Effector CD8-positive, alpha-beta T cell (primary cell): ENCODE measurements around the gene KAT5.
"Not testable (repeated sequence)": the region's sequence is repeated elsewhere in the genome, so short reads cannot be mapped to it uniquely, and the experiment has no call there.

Experiments
- DNase-seq: peaks from one replicate; lab custom pipeline; 2025; lab: John Stamatoyannopoulos, UW

Gene KAT5

DNA sequence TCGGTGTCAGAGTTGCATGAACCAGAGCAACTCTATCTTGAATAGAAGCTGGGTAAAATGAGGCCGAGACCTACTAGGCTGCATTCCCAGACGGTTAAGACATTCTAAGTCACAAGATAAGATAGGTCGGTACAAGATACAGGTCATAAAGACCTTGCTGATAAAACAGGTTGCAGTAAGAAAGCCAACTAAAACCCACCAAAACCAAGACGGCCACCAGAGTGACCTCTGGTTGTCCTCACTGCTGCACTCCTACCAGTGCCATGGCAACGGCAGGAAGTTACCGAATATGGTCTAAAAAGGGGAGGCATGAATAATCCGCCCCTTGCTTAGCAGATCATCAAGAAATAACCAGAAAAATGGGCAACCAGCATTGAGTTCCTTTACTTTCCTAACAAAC lies 2.4 kb upstream of the KAT5 start:
- no peak for DNase-seq

DNA sequence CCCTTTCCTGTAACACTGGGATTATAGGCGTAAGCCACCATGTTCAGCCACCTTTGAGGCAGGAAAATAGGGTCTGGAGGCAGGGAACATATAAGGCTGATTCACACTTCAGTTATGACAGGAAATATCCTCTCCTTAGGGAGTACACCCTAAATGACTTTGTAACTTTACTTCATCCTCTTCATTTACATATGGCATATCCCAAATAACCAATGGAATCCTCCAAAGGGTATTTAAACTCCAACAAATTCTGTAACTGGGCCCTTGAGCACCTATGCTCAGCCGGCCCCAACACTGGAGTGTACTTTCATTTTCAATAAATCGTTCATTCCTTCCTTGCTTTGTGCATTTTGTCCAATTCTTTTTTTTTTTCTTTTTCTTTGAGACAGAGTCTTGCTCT lies 1.6 kb upstream of the KAT5 start:
- no peak for DNase-seq

DNA sequence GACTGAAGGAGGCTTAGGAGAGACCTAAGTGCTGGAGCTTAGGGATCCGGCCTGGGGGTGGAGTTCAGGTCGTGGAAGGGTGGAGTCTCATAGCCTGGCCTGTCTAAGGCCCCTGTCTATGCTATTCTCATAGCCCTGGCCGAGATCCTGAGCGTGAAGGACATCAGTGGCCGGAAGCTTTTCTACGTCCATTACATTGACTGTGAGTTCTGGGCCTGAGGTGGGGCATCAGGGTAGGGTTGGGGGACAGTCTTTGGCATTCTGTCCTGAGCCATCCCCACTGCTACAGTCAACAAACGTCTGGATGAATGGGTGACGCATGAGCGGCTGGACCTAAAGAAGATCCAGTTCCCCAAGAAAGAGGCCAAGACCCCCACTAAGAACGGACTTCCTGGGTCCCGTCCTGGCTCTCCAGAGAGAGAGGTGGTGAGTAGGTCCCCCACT lies 603 bp downstream of the KAT5 start:
- DNase-seq, result no peak

DNA sequence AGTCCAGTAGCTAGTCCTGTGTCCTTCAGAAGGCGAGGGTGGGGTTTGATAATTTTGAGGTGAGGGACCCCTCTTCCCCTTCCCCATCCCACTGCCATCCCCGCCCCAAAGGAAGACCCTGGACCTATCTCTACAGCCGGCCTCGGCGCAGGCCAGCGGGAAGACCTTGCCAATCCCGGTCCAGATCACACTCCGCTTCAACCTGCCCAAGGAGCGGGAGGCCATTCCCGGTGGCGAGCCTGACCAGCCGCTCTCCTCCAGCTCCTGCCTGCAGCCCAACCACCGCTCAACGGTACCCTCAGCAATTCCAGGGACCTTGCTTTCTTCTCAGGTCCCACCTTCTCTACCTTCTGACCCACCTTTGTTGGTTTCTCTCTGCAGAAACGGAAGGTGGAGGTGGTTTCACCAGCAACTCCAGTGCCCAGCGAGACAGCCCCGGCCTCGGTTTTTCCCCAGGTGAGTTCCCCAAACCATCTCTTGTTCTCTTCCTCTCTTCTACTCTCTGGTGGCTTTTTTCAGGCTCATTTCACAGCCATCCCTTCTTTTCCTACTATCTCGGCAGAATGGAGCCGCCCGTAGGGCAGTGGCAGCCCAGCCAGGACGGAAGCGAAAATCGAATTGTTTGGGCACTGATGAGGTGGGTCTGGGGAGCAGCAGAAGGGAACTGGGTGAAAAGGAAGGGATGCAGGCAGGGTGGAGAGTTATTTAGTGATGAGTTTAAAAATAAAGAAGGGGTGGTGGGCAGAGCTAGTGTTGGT lies 1.3 kb downstream of the KAT5 start:
- no peak for DNase-seq

DNA sequence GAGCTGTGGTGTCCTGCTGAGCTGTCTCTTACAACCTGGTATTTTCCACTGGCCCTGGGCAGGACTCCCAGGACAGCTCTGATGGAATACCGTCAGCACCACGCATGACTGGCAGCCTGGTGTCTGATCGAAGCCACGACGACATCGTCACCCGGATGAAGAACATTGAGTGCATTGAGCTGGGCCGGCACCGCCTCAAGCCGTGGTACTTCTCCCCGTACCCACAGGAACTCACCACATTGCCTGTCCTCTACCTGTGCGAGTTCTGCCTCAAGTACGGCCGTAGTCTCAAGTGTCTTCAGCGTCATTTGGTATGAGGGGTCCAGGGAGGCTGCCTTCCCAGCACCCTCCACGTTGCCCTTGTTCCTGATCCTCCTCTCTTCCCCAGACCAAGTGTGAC lies 2.4 kb downstream of the KAT5 start:
- no peak for DNase-seq

DNA sequence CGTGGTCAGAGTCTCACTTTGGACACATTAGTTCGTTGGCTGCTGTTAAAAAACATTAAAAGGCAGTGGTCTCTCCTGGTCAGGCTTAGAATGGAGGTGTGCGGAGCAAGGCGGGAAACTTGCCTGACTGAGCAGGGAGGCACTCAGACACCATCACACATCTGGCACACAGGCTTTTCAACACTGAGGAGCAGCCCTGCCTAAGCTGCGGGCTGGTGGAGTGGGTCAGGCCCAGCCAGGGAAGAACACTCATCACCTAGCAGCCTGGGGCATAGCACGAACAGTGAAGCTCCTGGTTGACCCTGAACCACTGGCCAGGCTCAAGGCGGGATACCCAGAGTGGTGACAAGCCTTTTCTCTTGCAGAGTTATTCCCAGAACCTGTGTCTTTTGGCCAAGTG lies 4.2 kb downstream of the KAT5 start:
- DNase-seq, result no peak

DNA sequence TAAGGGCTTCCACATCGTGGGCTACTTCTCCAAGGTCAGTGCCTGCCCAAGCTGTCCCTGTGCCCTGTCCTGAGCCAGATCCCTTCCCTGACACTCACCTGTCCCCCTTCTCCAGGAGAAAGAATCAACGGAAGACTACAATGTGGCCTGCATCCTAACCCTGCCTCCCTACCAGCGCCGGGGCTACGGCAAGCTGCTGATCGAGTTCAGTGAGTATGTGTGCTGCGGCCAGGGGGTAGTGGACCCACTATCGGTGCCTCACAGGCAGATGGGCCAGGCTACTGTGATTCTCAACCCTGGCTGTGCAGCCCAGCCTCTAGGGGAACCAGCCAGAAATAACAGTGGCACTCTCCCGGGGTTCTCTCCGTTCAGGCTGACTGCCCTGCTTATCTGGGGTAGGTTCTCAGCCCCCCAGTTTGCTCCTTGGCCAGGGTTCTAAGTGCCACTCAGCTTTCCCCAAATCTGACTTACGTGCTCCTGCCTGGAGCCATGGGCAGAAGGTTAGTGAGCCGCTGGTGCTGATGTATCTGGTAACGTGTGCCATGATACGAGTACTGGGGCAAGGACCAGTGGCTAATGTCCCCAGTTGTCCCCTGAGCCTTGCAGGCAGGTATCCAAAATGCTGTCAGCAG lies 4.8 kb downstream of the KAT5 start:
- DNase-seq, result no peak

DNA sequence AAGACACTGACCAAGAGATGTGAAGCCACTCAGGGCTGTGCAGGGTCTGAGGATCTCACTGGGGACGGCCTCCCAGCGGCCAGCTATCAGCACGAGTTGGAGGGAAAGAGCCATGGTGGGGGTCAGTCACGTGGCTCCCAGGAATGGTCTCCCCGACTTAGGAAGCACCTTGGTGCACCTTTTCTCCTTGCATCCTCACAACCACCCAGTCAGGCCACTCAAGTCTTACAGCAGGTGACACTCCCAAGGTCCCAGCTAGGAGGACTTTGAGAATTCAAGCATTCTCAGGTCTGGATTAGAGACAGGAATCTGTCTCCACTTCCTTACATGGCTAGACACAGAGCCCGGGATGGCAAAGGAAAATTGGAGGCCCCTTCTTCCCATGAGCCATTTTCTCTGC lies 5.9 kb downstream of the KAT5 start:
- no peak for DNase-seq

DNA sequence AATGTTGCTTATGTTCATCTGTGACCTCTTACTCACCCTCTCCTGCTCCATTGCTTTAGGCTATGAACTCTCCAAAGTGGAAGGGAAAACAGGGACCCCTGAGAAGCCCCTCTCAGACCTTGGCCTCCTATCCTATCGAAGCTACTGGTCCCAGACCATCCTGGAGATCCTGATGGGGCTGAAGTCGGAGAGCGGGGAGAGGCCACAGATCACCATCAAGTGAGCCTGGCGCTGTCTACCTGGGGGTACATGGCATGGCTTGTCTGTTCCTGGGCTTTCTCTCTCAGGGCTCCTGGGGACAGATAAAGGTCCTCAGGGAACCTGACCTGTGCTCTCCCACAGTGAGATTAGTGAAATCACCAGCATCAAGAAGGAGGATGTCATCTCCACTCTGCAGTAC lies 6.5 kb downstream of the KAT5 start:
- DNase-seq, result no peak

DNA sequence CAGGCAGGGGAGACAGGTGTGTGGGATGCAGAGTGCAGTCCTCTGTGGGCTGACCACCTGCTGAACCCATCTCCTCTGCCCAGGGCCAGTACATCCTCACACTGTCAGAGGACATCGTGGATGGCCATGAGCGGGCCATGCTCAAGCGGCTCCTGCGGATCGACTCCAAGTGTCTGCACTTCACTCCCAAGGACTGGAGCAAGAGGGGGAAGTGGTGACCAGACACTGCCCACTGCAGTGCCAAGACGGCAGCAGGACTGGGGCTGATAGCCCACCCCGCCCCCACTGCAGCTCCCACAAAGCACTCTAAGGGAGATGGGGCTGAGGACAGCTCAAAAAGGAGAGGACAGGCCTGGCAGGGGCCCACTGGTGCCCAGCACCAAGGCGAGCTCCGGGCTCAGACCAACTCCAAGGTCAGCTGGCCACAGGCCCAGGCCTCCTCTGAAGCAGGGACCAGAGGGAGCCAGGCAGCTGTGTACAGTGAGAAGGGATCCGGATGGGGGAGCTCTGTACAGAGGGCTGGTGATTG lies 7.0 kb downstream of the KAT5 start:
- DNase-seq, result no peak

DNA sequence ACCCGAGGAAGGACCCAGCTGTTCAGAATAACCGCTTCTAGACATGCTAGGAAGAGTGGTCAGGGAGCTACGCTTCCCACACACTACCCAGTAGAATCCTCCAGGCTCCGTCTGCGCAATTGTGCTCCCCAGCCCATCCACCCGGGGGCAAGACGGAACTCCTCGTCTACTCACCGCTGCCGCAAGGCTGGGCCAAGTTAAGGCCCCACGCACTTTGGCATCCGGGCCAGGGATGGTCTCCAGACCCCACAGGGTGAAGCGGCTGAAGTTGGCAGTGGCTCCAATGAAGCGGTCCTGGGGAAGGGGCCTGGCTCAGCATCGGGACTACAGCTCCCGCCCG lies 7.8 kb downstream of the KAT5 start:
- DNase-seq, result no peak

DNA sequence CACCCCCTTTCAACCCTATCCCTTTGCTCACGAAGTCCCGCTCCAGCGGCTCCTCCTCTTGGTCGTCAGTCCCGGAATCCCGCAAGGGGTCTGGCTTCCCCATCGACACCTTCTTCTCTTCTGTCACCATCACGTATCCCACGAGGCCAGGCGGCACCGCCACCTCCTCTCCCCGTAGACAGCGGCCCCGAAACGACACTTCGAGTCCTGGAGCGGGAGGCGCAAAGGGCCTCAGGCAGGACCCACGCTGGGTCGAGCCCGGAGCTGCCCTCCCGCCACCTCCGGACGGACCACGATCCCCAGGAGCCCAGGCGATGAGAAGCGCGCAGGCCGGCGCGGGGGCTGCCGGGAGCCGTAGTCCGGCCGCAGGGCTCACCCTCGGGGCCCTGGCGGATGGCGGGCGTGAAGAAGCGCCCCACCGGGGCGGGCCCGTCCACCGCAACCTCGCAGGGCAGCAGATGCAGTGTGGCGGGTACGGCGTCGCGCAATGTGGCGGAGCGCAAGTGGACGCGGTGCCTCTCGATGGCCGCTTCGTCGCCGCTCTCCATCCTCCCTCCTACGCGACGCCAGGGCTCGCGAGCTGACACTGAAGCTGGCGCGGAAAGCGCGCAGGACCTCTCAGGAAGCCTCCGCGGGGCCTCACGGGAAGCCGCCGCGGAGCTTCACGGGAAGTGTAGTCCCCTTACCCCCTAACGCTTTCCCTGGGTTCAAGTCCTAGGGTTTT lies 8.3 kb downstream of the KAT5 start, which contains the start of gene RNASEH2C:
Gene RNASEH2C (minus strand): TSS at position 588 of the 724 bp plus-strand sequence. CDS start 40 bp downstream, at position 548.
- DNase-seq, result peak; percentile 55

DNA sequence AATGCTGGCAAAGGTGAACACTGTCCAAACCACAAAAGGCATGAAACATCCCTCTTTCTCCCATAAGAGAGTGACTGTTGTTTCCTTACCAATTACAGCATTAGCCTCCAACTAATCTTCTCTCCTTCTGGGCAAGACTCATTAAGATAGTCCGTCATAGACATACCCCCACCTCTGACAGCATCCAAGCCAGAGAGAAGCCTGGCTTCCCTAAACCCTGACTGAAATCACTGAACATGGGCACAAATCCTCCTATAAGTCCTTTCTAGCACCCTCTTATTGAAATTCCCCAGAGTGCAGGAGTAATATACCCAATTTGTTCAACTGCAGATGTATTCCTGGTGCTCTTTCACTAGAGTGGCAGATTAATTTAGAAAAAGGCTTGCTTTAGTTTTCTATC lies 10.2 kb downstream of the KAT5 start:
- DNase-seq, result no peak

DNA sequence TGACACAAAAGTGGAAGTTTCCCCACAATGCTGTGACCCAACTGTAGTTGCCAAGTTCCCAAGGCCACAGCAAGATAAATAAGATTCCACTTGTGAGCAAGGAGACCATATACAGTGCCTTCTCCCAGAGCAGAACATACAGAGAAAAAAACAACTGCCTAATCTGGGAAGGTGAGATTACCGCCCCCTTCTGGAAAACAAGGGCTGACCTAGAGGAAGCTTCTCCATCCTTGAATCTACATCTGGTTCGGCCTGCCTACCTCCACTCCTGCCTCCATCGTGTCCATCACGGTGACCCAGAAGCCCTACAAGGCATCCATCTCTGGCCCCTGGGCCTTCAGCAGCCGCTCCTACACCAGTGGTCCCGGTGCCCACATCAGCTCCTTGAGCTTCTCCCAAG lies 14.6 kb downstream of the KAT5 start:
- no peak for DNase-seq

DNA sequence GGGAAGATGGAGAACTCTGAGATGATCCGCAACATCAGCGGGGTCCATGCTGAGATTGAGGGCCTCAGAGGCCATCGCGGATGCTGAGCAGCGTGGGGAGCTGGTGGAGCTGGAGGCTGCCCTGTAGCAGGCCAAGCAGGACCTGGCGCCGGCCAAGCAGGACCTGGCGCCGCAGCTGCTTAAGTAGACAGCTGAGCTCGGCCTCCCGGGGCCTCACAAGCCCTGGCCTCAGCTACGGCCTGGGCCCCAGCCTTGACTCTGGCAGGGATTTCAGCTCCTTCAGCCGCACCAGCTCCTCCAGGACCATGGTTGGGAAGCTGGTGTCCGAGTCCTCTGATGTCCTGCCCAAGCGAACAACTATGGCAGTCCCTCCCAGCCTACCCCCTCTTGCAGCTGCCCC lies 15.8 kb downstream of the KAT5 start:
- no peak for DNase-seq

DNA sequence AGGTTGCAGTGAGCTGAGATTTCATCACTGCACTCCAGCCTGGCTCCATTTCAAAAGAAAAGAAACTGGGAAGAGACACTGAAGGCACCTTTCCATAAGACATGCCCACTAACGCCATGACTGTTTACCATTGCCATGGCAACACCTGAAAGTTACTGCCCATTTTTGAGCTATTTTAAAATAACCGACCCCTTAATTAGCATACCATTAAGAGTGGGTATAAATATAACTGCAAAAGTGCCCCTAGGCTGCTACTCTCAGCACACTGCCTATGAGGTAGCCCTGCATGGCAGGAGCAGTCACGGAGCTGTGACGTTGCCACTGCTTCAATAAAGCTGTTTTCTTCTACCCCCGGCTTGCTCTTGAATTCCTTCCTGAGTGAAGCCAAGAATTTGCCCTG lies 18.4 kb downstream of the KAT5 start:
- DNase-seq, result no peak

DNA sequence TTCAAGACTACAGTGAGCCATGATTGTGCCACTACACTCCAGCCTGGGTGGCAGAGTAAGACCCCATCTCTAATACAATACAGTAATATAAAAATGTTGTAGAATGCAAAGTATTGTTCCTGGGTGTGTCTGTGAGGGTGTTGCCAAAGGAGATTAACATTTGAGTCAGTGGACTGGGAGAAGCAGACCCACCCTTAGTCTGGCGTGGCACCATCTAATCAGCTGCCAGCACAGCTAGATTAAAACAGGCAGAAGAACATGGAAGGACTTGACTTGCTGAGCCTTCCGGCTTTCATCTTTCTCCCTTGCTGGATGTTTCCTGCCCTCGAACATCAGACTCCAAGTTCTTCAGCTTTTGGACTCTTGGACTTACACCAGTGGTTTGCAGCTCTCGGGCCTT lies 23.1 kb downstream of the KAT5 start:
- DNase-seq, result not testable (repeated sequence)

DNA sequence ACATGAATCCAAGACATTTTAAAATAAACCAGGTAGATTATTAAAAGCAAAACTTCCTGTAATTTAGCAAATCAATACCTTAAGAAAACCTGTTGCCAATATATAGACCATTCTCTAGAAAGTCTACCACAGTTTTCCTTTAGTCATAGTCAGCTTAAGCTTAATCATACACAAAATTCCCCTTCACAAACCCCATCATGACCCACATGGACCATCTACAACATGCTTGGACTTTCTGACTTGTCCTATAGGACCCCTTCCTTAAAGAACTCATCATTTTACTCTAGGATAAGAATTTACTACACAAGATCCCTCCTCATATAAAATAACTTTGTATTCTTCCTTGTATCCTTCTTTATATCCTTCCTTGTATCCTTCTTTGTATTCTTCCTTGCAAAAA lies 24.8 kb downstream of the KAT5 start:
- DNase-seq, result no peak

DNA sequence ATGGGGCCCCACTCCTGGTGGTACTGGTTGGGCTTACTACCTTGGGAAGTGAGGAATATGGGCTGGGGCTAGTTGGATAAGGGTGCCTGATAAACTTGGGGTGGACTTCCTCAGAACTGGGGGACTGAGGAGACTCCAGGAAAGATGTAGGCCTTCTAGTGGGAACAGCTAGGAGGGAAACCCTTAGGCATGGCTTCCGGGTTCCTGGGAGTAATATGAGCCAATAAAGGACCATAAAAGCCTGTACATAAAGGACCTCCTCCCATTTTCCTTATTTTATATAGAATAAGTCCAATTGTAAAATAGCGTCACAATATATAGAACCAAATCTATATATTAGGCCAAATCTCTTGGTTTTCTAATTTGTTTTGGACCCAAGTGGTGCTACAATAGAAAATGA lies 27.0 kb downstream of the KAT5 start:
- DNase-seq, result no peak

DNA sequence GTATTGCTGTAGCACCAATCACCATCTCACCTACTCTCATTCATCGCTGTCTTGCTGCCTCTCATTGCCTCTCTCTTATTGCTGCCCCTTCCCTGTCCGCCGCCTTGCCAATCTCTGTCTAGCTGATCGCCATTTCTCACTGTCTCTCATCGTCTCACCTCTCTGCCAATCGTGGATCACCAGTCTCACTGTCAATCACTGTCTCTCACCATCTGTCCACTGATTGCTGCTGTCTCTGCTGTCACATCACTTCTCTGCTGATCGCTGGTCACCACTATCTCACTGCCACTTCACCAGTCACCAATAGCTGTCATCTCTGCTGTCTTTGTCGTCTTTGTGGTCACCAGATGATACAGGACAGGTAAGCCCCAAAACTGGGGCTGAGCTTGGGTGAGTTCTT lies 29.1 kb downstream of the KAT5 start:
- DNase-seq, result no peak

DNA sequence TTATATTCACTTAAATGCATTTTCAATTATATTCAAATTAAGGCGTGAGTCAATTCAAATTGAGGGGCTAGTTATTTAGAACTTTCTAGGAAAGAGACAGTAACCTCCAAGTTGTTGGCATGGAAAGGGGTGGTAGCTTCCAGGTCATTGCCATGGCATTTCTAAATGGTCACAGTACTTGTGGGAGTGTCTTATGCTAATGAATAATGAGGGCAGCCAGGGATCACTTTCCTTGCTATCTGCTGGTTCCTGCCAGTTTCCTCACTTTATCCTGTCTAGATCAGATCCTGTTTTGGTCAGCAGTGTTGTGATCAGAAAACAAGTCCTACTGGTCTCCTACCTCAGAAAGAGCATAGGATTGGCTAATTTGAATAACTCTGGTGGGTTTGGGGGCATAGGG lies 30.3 kb downstream of the KAT5 start:
- DNase-seq, result no peak

DNA sequence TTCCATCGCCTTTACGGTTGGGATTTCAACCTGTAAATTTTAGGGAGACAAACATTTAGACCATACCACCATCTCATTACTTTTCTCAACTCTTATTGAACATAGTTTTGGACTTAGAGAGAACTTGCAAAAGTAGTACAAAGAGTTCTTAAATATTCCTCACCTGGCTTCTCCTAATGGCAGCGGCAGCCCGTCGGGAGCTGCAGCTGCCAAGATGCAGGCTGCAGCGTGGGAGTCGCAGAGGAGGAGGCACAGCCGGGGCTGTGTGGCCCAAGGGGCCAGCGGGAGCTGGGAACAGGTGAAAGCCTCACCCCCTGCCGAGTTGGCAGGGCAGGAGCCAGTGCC lies 31.6 kb downstream of the KAT5 start:
- no peak for DNase-seq
